ENCODE data around the gene NOB1. TPM values are rescaled to one million over a fixed set of nuclear protein-coding genes. Genes with fewer than 3 reads are reported as not detected.

NOB1 gene
- total RNA-seq, 1 experiment from 2014 or later, result 32.2 TPM

Other genes starting within 250 kb of the NOB1 start
- 7.7 and 11.1 TPM in 2 replicates for gene NFAT5, start 189.0 kb downstream of the NOB1 start, total RNA-seq (2014; rRNA removed; shearing (Covaris generic))
- gene NQO1, start 28.4 kb downstream of the NOB1 start, total RNA-seq (2014; rRNA removed; shearing (Covaris generic)), result 350 and 386 TPM in 2 replicates
- gene WWP2, start 7.4 kb upstream of the NOB1 start, total RNA-seq (2014; rRNA removed; shearing (Covaris generic)), result 16.4 and 23.2 TPM in 2 replicates
- 0.29 and 0.65 TPM in 2 replicates for gene CLEC18A, start 196.4 kb upstream of the NOB1 start, total RNA-seq (2014; rRNA removed; shearing (Covaris generic))